ENCODE data around the gene ATG14.

- no peak for TF ChIP-seq CTCF (IDR thresholded peaks at IDR 0.05)
- no peak for TF ChIP-seq EZH2 (IDR thresholded peaks at IDR 0.05; ENCODE audit: borderline replicate concordance, insufficient read depth, low read depth, low read length, poor library complexity, severe bottlenecking)
Observed at GRCh38 chr14:55347040-55347439, 64.6 kb downstream of the ATG14 start.
